SK-N-SH treated with all-trans-retinoic acid at 6 μM for 48 hours (cell line): ENCODE results near the gene TMC8.

ENCODE experiments used
- ATAC-seq: fragments of 200-7000 bp; cut with Tn5 transposase; 3 replicates; pipeline ENCODE4 v1.9.1; 2020; ENCODE audit warnings: mild to moderate bottlenecking, moderate library complexity
- ARNTL ChIP-seq: fragments of 450-650 bp; formaldehyde crosslinking; IDR thresholded peaks from 2 replicates; pipeline ENCODE4 v1.5.0; 2020; ENCODE audit warnings: low read depth, mild to moderate bottlenecking, moderate library complexity, borderline replicate concordance
- CSDC2 ChIP-seq: fragments of 250-450 bp; sonication (Bioruptor Pico); IDR thresholded peaks from 2 replicates; pipeline ENCODE4 v1.5.0; 2020; ENCODE audit warnings: mild to moderate bottlenecking, moderate library complexity
- ESRRG ChIP-seq: fragments of 250-450 bp; sonication (Bioruptor Pico); IDR thresholded peaks from 2 replicates; pipeline ENCODE4 v1.6.1; 2021; ENCODE audit warnings: mild to moderate bottlenecking
- GLIS3 ChIP-seq: fragments of 250-450 bp; sonication (Bioruptor Pico); IDR thresholded peaks from 2 replicates; pipeline ENCODE4 v1.5.0; 2020; ENCODE audit warnings: mild to moderate bottlenecking, moderate library complexity
- ISL1 ChIP-seq: fragments of 250-450 bp; sonication (Bioruptor Pico); IDR thresholded peaks from 2 replicates; pipeline ENCODE4 v2.1.2; 2022; ENCODE audit warnings: mild to moderate bottlenecking, moderate library complexity
- PPARA ChIP-seq: fragments of 250-450 bp; sonication (Bioruptor Pico); IDR thresholded peaks from 2 replicates; pipeline ENCODE4 v1.5.0; 2020; ENCODE audit warnings: mild to moderate bottlenecking, borderline replicate concordance
- RARB ChIP-seq: fragments of 250-450 bp; sonication (Bioruptor Pico); IDR thresholded peaks from 2 replicates; pipeline ENCODE4 v1.8.0; 2021; ENCODE audit warnings: mild to moderate bottlenecking, moderate library complexity
- SNAI2 ChIP-seq: fragments of 250-450 bp; sonication (Bioruptor Pico); IDR thresholded peaks from 2 replicates; pipeline ENCODE4 v1.5.0; 2020; ENCODE audit warnings: mild to moderate bottlenecking, moderate library complexity
- TCF4 ChIP-seq: fragments of 250-450 bp; sonication (Bioruptor Pico); IDR thresholded peaks from 2 replicates; pipeline ENCODE4 v1.8.0; 2021; ENCODE audit warnings: mild to moderate bottlenecking, moderate library complexity, borderline replicate concordance
- TOX ChIP-seq: fragments of 250-450 bp; sonication (Bioruptor Pico); IDR thresholded peaks from 2 replicates; pipeline ENCODE4 v1.8.0; 2021; ENCODE audit warnings: mild to moderate bottlenecking, moderate library complexity, borderline replicate concordance
- ZC3H10 ChIP-seq: fragments of 250-450 bp; sonication (Bioruptor Pico); IDR thresholded peaks from 2 replicates; pipeline ENCODE4 v1.5.1; 2021; ENCODE audit warnings: mild to moderate bottlenecking, moderate library complexity
- ZFP3 ChIP-seq: fragments of 250-450 bp; sonication (Bioruptor Pico); IDR thresholded peaks from 2 replicates; pipeline ENCODE4 v1.5.0; 2020; ENCODE audit warnings: mild to moderate bottlenecking, moderate library complexity
- ZFP30 ChIP-seq: fragments of 450-650 bp; formaldehyde crosslinking; IDR thresholded peaks from 2 replicates; pipeline ENCODE4 v1.5.0; 2022; ENCODE audit warnings: mild to moderate bottlenecking, moderate library complexity
- ZNF565 ChIP-seq: fragments of 450-650 bp; formaldehyde crosslinking; conservative IDR thresholded peaks from 2 replicates; pipeline ENCODE4 v1.5.0; 2020; ENCODE audit warnings: low read depth, mild to moderate bottlenecking, moderate library complexity
- ZNF70 ChIP-seq: fragments of 450-650 bp; formaldehyde crosslinking; IDR thresholded peaks from 2 replicates; pipeline ENCODE4 v1.5.0; 2020; ENCODE audit warnings: mild to moderate bottlenecking, moderate library complexity
- ZNF8 ChIP-seq: fragments of 450-650 bp; formaldehyde crosslinking; IDR thresholded peaks from 2 replicates; pipeline ENCODE4 v1.5.0; 2020; ENCODE audit warnings: mild to moderate bottlenecking, moderate library complexity
- TF ChIP-seq, protein P1 (sequence below): fragments of 250-450 bp; sonication (Bioruptor Pico); IDR thresholded peaks from 2 replicates; pipeline ENCODE4 v1.5.0; 2020; ENCODE audit warnings: mild to moderate bottlenecking, moderate library complexity
- TF ChIP-seq, protein P2 (sequence below): fragments of 250-450 bp; sonication (Bioruptor Pico); IDR thresholded peaks from 2 replicates; pipeline ENCODE4 v1.8.0; 2021; ENCODE audit warnings: low read depth, mild to moderate bottlenecking, moderate library complexity, borderline replicate concordance
- TF ChIP-seq, protein P3 (sequence below): fragments of 250-450 bp; sonication (Bioruptor Pico); IDR thresholded peaks from 2 replicates; pipeline ENCODE4 v1.5.1; 2021; ENCODE audit warnings: mild to moderate bottlenecking, moderate library complexity
- TF ChIP-seq, protein P4 (sequence below): fragments of 250-450 bp; sonication (Bioruptor Pico); IDR thresholded peaks from 2 replicates; pipeline ENCODE4 v1.8.0; 2020; ENCODE audit warnings: mild to moderate bottlenecking, moderate library complexity, borderline replicate concordance
- TF ChIP-seq, protein P5 (sequence below): fragments of 250-450 bp; sonication (Bioruptor Pico); IDR thresholded peaks from 2 replicates; pipeline ENCODE4 v1.5.1; 2020; ENCODE audit warnings: low read depth, mild to moderate bottlenecking, moderate library complexity

The TMC8 gene

DNA sequence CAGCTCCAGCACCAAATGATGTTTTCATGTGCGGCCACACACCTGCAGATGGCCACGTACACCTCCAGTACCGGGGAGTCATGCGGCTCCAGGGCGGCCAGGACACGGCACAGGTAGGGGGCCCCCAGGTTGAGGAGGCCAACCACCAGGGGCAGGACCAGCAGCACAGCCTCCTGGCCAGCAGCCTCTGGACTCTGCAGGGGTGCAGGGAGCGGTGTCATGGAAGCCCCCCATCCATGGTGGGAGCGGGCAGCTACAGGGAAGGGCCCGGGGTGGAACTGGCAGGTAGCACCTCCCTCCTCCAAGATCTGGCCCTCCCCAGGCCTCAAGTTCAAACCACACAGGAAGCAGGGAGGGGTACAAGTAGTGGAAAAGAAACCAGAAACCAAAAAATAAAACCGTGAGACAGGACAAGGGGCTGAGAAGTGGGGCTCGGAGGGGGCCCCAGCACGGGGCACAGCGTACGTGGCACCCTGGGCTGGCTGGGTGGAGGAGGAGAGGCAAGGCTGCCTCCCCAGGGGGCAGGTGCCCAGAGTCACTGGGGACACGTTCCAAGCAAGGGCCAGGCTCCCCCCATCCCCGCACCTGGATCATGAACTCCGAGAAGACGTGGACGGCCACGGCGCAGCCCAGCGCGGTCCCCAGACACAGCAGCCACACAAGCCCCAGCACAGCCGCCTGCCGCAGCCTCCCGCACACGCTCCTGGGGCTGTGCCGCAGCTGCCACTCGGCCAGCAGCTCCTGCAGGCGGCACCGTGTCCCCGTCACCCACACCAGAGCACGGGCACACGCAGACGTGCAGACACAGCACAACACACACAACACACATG, 9.4 kb upstream of the TMC8 start (continued):
- TF ChIP-seq, protein P1, sequence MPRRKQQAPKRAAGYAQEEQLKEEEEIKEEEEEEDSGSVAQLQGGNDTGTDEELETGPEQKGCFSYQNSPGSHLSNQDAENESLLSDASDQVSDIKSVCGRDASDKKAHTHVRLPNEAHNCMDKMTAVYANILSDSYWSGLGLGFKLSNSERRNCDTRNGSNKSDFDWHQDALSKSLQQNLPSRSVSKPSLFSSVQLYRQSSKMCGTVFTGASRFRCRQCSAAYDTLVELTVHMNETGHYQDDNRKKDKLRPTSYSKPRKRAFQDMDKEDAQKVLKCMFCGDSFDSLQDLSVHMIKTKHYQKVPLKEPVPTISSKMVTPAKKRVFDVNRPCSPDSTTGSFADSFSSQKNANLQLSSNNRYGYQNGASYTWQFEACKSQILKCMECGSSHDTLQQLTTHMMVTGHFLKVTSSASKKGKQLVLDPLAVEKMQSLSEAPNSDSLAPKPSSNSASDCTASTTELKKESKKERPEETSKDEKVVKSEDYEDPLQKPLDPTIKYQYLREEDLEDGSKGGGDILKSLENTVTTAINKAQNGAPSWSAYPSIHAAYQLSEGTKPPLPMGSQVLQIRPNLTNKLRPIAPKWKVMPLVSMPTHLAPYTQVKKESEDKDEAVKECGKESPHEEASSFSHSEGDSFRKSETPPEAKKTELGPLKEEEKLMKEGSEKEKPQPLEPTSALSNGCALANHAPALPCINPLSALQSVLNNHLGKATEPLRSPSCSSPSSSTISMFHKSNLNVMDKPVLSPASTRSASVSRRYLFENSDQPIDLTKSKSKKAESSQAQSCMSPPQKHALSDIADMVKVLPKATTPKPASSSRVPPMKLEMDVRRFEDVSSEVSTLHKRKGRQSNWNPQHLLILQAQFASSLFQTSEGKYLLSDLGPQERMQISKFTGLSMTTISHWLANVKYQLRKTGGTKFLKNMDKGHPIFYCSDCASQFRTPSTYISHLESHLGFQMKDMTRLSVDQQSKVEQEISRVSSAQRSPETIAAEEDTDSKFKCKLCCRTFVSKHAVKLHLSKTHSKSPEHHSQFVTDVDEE (CRISPR knock-in tag) = no peak
- no peak for TF ChIP-seq ZC3H10 (CRISPR knock-in tag)
- TF ChIP-seq, protein P2, sequence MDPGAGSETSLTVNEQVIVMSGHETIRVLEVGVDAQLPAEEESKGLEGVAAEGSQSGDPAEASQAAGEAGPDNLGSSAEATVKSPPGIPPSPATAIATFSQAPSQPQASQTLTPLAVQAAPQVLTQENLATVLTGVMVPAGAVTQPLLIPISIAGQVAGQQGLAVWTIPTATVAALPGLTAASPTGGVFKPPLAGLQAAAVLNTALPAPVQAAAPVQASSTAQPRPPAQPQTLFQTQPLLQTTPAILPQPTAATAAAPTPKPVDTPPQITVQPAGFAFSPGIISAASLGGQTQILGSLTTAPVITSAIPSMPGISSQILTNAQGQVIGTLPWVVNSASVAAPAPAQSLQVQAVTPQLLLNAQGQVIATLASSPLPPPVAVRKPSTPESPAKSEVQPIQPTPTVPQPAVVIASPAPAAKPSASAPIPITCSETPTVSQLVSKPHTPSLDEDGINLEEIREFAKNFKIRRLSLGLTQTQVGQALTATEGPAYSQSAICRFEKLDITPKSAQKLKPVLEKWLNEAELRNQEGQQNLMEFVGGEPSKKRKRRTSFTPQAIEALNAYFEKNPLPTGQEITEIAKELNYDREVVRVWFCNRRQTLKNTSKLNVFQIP (CRISPR knock-in tag) = no peak
- no peak for TF ChIP-seq TOX (CRISPR knock-in tag)
- no peak for TF ChIP-seq RARB (CRISPR knock-in tag)
- TF ChIP-seq ZNF8 (CRISPR knock-in tag) = no peak
- no peak for TF ChIP-seq GLIS3
- no peak for TF ChIP-seq ISL1

DNA sequence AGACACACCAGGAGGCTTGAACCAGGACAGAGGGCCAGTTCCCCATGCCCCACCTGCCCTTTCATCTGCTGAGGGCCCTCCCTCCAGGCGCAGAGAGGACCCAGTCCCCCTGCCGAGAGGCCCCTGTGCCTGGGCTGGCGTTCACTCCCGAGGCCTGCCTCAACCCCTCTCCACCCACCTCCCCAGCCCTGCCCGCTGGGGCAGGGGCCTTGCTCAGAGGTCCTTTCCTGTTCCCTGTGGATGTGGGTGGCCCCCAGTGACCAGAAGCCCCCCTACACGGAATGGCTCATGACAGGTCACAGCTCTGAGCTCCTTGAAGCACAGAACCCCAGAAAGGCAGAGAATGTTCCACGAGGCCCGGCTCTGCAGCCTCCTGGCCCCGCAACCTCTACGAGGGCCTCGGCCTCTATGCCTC, 8.8 kb upstream of the TMC8 start:
- no peak for ATAC-seq
- TF ChIP-seq ZNF565 (CRISPR knock-in tag) = no peak
- TF ChIP-seq ZNF70 (CRISPR knock-in tag) = no peak
- TF ChIP-seq ISL1 = no peak
- TF ChIP-seq, protein P3, sequence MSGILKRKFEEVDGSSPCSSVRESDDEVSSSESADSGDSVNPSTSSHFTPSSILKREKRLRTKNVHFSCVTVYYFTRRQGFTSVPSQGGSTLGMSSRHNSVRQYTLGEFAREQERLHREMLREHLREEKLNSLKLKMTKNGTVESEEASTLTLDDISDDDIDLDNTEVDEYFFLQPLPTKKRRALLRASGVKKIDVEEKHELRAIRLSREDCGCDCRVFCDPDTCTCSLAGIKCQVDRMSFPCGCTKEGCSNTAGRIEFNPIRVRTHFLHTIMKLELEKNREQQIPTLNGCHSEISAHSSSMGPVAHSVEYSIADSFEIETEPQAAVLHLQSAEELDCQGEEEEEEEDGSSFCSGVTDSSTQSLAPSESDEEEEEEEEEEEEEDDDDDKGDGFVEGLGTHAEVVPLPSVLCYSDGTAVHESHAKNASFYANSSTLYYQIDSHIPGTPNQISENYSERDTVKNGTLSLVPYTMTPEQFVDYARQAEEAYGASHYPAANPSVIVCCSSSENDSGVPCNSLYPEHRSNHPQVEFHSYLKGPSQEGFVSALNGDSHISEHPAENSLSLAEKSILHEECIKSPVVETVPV (CRISPR knock-in tag) = no peak
- TF ChIP-seq, protein P4, sequence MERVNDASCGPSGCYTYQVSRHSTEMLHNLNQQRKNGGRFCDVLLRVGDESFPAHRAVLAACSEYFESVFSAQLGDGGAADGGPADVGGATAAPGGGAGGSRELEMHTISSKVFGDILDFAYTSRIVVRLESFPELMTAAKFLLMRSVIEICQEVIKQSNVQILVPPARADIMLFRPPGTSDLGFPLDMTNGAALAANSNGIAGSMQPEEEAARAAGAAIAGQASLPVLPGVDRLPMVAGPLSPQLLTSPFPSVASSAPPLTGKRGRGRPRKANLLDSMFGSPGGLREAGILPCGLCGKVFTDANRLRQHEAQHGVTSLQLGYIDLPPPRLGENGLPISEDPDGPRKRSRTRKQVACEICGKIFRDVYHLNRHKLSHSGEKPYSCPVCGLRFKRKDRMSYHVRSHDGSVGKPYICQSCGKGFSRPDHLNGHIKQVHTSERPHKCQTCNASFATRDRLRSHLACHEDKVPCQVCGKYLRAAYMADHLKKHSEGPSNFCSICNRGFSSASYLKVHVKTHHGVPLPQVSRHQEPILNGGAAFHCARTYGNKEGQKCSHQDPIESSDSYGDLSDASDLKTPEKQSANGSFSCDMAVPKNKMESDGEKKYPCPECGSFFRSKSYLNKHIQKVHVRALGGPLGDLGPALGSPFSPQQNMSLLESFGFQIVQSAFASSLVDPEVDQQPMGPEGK (CRISPR knock-in tag) = no peak
- no peak for TF ChIP-seq PPARA (CRISPR knock-in tag)
- TF ChIP-seq, protein P5, sequence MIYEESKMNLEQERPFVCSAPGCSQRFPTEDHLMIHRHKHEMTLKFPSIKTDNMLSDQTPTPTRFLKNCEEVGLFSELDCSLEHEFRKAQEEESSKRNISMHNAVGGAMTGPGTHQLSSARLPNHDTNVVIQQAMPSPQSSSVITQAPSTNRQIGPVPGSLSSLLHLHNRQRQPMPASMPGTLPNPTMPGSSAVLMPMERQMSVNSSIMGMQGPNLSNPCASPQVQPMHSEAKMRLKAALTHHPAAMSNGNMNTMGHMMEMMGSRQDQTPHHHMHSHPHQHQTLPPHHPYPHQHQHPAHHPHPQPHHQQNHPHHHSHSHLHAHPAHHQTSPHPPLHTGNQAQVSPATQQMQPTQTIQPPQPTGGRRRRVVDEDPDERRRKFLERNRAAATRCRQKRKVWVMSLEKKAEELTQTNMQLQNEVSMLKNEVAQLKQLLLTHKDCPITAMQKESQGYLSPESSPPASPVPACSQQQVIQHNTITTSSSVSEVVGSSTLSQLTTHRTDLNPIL (CRISPR knock-in tag) = no peak
- no peak for TF ChIP-seq TCF4 (CRISPR knock-in tag)
- TF ChIP-seq RARB (CRISPR knock-in tag) = no peak
- TF ChIP-seq SNAI2 = no peak
- TF ChIP-seq, protein P1 (CRISPR knock-in tag) = no peak
- no peak for TF ChIP-seq ARNTL (CRISPR knock-in tag)
- no peak for TF ChIP-seq ZFP3
- TF ChIP-seq ZNF8 (CRISPR knock-in tag) = no peak
- TF ChIP-seq GLIS3 = no peak
- TF ChIP-seq CSDC2 (CRISPR knock-in tag) = no peak
- TF ChIP-seq ZC3H10 (CRISPR knock-in tag) = no peak
- TF ChIP-seq ESRRG (CRISPR knock-in tag) = no peak
- TF ChIP-seq ZFP30 (CRISPR knock-in tag) = no peak
- TF ChIP-seq, all 23 proteins: peak for 0
